ENCODE results near the gene MLN. TPM values are rescaled to one million over a fixed set of nuclear protein-coding genes. Genes with fewer than 3 reads are reported as not detected.

The MLN gene
- total RNA-seq, 1 donor from 2014 or later = not detected

DNA sequence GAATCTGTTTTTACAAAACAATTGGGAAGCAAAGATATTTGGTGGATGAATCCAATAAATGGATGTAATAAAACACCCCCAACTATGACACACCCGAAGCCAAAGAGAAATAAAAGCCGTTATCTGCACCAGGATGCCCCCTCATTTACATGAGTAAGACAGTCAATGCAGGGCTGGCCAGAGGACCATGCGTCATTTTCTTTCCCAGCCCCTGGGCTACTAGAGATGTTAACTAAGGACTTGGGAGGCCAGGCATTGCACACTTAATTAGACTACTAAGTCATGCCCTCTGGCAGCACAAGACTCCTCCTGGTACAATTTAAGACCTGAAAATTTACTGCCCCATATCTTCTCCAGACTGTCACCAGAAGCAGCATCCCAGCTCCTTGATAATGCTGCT, 18.0 kb downstream of the MLN start:
- TF ChIP-seq, protein P1, sequence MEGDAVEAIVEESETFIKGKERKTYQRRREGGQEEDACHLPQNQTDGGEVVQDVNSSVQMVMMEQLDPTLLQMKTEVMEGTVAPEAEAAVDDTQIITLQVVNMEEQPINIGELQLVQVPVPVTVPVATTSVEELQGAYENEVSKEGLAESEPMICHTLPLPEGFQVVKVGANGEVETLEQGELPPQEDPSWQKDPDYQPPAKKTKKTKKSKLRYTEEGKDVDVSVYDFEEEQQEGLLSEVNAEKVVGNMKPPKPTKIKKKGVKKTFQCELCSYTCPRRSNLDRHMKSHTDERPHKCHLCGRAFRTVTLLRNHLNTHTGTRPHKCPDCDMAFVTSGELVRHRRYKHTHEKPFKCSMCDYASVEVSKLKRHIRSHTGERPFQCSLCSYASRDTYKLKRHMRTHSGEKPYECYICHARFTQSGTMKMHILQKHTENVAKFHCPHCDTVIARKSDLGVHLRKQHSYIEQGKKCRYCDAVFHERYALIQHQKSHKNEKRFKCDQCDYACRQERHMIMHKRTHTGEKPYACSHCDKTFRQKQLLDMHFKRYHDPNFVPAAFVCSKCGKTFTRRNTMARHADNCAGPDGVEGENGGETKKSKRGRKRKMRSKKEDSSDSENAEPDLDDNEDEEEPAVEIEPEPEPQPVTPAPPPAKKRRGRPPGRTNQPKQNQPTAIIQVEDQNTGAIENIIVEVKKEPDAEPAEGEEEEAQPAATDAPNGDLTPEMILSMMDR (IDR thresholded peaks at IDR 0.05; ENCODE audit: borderline replicate concordance) = no peak
- Histone ChIP-seq H3K27ac (replicated peaks) (peak overlapping the region; percentile 98), H3K36me3 (peaks cover 39% of the 10 kb centered on the region), H3K4me3 (peak overlapping the region; percentile 94), H3K9me3 (replicated peaks) (no peaks in the 10 kb centered on the region), H3K4me1 (peaks cover 79% of the 10 kb centered on the region), H3K27me3 (ENCODE audit: low read depth) (no peaks in the 10 kb centered on the region)
- DNase-seq = no peak
- intact Hi-C loops (cut with micrococcal nuclease) = no loop called here

DNA sequence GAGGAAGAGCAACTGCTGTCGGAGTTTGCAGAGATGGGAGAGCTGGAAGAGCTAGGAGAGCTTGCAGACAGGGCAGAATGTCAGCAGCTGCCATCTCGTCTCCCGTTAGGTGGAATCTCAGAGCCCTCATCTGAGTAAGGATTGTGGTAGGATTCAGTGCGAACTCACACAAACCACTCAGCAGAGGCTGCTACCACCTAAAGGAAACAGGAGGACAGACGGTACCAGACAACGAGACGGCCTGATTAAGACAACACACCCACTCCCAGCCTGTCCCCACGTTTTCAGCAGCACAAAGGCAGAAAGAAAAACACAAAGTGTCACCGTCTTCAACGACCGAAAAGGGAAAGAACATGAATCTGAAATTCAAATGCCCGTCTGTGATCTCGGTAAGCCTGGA, 19.0 kb downstream of the MLN start:
- H3K27me3 ChIP-seq (ENCODE audit: low read depth) = no peaks in the 10 kb centered on the region
- H3K4me3 ChIP-seq = no peak overlapping the region
- H3K9me3 ChIP-seq (replicated peaks) = no peaks in the 10 kb centered on the region
- intact Hi-C loops (cut with micrococcal nuclease) = no loop called here
- no peak for DNase-seq
- TF ChIP-seq, protein P1 (IDR thresholded peaks at IDR 0.05; ENCODE audit: borderline replicate concordance) = no peak
- peaks cover 49% of the 10 kb centered on the region for H3K36me3 ChIP-seq
- peaks cover 88% of the 10 kb centered on the region for H3K4me1 ChIP-seq
- H3K27ac ChIP-seq (replicated peaks) = peak overlapping the region; percentile 98

DNA sequence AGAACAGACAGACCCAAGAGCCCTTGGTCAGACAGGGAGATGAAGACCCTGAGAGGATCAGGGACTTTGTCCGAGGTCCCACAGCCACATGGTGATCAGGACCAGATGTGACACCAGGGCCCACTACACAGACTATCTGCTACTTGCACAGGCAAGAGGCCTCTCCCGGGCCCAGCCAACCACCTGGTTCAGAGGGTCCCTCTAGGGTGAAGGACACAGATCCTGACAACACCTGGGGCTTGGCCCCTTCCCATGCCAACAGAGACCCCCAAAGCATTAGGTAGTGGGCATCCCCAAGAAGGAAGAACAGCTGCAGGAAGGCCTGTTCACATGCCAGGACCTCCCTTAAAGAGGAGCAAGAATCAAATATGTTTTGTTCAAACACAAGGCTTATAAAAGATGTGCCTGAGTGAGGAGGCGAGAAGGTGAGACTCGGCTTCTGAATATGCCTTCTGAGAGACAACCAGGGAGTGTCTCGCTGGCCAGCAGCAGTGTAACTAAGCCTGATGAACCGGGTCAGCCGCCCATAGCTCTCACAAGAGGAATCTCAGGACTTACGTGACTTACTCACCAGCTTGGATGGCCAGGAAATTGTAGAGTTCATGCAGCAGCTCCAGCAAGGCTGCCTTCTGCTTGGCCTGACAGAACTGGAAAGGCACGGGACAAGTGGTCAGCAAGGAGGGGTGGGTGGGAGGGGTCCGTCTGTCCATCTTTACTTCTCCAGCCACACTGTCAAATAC, 19.9 kb downstream of the MLN start:
- Histone ChIP-seq H3K4me3 (no peak overlapping the region), H3K27me3 (ENCODE audit: low read depth) (no peaks in the 10 kb centered on the region), H3K9me3 (replicated peaks) (no peaks in the 10 kb centered on the region), H3K4me1 (peaks cover 82% of the 10 kb centered on the region), H3K36me3 (peaks cover 57% of the 10 kb centered on the region), H3K27ac (replicated peaks) (peak overlapping the region; percentile 98)
- DNase-seq = no peak
- TF ChIP-seq, protein P1 (IDR thresholded peaks at IDR 0.05; ENCODE audit: borderline replicate concordance) = no peak
- intact Hi-C loops (cut with micrococcal nuclease) = no loop called here

DNA sequence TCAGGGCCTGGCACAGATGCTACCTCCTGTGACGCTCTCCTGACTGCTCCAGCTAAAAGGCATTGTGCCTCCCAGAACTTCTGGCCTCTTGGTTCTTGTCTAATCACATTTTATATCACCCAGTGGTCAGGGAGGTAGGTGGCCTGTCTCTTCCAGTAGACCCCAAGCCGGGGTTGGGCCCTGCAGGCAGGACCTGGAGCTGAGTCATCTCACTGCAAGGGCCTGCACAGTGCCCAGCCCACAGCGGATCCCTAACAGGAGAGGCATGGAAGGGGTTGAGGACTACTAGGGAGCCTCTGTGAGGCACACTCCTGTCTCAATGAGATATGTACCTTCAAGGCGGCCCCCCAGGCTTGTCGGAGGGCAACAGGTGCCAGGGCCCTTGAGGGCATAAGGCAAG, 21.2 kb downstream of the MLN start:
- peaks cover 69% of the 10 kb centered on the region for H3K4me1 ChIP-seq
- H3K4me3 ChIP-seq = no peak overlapping the region
- H3K27me3 ChIP-seq (ENCODE audit: low read depth) = no peaks in the 10 kb centered on the region
- H3K27ac ChIP-seq (replicated peaks) = peak overlapping the region; percentile 42
- no peaks in the 10 kb centered on the region for H3K9me3 ChIP-seq (replicated peaks)
- TF ChIP-seq, protein P1 (IDR thresholded peaks at IDR 0.05; ENCODE audit: borderline replicate concordance) = no peak
- intact Hi-C loops (cut with micrococcal nuclease) = no loop called here
- no peak for DNase-seq
- H3K36me3 ChIP-seq = peaks cover 71% of the 10 kb centered on the region

DNA sequence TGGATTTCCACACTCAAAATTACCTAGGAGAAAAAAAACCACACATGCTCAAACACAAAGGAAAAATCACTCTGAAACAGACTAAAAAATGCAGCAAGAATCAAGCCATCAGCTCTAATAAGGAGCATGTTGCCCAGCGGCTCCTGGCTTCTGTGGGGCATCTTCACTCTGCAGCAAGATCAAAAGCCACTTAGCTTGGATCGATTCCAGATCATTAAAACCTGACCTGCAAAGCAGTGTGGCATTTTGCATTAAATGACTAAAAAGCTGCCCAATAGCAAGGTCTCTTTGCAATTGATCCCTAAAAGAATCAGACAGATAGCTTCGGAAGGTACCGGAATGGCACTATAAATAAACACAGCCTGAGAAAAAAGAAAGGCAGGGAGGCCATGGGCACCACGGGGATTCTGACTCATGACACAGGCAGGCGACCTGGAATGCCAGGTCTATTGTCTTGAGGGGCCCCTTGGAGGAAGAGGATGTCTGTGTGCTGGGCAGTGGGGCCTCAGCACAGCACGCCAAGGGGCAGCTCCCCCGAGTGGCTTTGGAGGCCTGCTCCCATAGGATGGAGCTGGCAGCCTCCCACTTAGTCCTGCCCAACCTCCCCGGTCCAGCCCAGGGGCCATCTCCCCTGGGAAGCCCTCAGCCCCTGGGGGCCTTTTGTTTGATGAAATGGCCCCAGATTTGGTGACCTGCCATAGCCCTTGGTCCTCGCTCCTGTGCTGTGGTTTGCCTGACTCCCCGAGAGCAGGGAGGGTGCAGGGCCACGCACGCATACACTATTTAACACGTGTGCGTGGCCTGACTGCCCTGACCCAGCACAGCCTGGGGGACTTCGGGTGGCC, 22.4 kb downstream of the MLN start:
- H3K27ac ChIP-seq (replicated peaks) = peak overlapping the region; percentile 42
- DNase-seq = no peak
- H3K27me3 ChIP-seq (ENCODE audit: low read depth) = no peaks in the 10 kb centered on the region
- intact Hi-C loops (cut with micrococcal nuclease) = no loop called here
- no peak overlapping the region for H3K4me3 ChIP-seq
- H3K9me3 ChIP-seq (replicated peaks) = no peaks in the 10 kb centered on the region
- TF ChIP-seq, protein P1 (IDR thresholded peaks at IDR 0.05; ENCODE audit: borderline replicate concordance) = no peak
- H3K4me1 ChIP-seq = peaks cover 57% of the 10 kb centered on the region
- H3K36me3 ChIP-seq = peaks cover 83% of the 10 kb centered on the region
